GM19351 (cell line): Measurements from ENCODE around the gene PRR13.

Experiments
- ATAC-seq: cut with Tn5 transposase; IDR thresholded peaks from one replicate; pipeline ENCODE4 v1.9.1; 2021; ENCODE audit warnings: mild to moderate bottlenecking, moderate library complexity; ENCODE audit not compliant: unreplicated experiment

Gene PRR13

DNA sequence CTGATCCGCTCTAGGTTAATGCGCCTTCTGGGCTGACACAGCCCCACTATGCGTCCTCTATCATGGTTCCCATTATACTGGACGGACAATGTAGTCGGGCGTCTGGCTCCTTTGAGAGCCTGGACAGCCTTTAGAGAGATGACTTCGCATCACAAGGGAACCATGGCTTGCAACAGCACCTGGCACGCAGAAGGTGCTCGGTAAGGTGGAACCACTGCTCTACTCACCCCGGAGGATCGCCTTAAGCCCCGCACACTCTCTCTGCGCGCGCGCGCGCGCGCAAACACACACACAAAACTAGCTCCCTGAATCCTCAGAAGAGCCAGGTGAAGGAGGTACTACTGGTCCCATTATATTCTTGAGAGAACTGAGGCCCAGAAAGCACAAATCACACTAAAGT, 50.7 kb downstream of the PRR13 start:
- ATAC-seq, result no peak

DNA sequence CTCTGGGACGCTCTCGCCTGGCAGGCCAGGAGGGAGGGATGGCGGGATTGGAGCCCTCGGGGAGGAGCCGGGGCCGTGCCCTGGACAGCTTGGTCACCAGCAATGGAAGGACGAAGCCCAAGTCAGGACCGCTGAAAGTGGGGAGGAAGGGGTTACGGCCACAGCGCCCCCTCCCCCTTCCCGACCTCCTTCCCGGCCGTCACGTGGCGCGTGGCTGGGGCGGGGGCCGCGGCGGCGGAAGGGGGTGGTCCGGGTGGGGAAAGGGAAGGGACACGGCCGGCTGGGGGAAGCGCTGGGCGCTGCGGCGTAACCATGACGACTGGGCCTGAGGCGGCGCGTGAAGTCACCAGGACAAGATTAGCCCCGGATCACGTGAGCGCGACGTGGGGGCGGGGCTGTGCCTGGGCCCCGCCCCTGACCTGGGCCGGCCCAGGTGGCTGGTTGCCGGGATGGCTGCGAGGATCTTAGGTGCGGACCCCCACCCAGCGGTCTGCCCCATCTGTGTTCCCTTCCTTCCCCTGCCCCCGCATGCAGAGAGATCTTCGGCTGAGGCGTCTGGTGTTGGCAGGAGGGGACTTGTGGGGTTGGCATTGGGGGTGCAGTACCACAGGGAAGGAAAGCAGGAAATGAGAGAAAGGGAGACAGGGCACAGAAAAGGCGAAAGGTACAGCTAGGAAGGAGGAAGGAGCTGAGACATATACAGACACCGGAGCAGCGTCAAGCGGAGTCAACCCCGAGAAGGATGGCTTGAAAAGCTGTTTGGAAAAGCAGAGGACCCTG, 51.5 kb downstream of the PRR13 start:
- ATAC-seq, result peak; percentile 97

DNA sequence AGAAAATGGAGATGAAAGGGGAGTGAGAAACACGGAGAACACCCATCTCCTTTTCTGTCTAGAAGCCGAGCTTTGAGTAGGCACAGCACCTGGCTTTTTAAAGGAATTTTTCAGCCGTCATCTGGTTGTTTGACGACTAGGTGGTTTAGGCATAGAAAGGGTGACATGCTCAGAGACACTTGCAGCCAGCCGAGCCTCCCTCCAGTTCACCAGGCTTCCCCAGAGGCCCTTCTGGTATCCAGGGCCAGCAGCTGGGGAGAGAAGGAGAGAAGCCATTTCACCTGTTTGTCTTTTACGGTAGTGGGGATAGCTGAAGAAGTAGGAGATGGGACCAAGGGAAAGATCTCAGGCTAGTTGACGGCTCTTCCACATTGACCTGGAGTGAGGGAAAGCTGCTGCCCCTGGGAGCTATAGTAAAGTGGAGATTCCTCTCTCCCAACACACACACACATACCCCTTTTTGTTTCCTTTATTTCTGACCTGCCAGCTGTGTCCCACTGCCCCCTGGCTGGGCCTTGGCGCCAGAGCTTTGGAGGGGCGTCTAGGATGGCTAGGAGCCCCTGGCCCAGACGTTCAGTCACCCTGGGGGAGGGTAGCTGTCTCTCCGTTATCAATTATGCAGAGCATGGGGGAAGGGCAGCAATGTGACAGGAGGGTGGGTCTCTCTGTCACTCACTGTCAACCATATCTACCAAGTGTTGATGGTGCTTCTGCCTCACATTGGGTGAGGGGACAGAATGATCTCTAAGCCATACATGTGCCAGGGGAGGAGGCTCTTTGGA, 52.3 kb downstream of the PRR13 start:
- ATAC-seq, result no peak
